Fibroblast of lung (primary cell): ENCODE measurements around the gene FAM174B.

Source experiments
- CTCF ChIP-seq, 2 donors: IDR thresholded peaks in 1 of 2; conservative IDR thresholded peaks in 1 of 2; 1 replicate in 1 of 2; 2 replicates in 1 of 2; pipeline ENCODE4 v1.5.1; 2011 to 2012; ENCODE audit warnings: low read length in 2 of 2, control low read depth in 1 of 2, inconsistent platforms in 1 of 2, low read depth in 1 of 2, mild to moderate bottlenecking in 1 of 2
- EZH2 ChIP-seq: IDR thresholded peaks from 2 replicates; pipeline ENCODE4 v1.5.1; 2012; ENCODE audit warnings: low read length, control low read depth, mild to moderate bottlenecking; ENCODE audit errors: missing control alignments

GRCh38 chr15:92653366-92653765 lies 2.2 kb downstream of the FAM174B start:
- no peak for TF ChIP-seq CTCF (conservative IDR thresholded peaks at IDR 0.05 in 1 of 2, IDR thresholded peaks at IDR 0.05 in 1 of 2; ENCODE audit: low read depth in 1 of 2, low read length in 2 of 2)
- no peak for TF ChIP-seq EZH2
